GM23338 (cell line): ENCODE results near the gene APOBEC3B. TPM values are rescaled to one million over a fixed set of nuclear protein-coding genes. Genes with fewer than 3 reads are reported as not detected.
"Not testable (repeated sequence)": the region's sequence is repeated elsewhere in the genome, so short reads cannot be mapped to it uniquely, and the experiment has no call there.

Experiments used
- ATAC-seq: fragments of 200-7000 bp; cut with Tn5 transposase; 3 replicates; pipeline ENCODE4 v1.9.1; 2020
- DNase-seq: peaks from one replicate; pipeline ENCODE4 v3.0.0-alpha.2; 2015; ENCODE audit warnings: low spot score
- H2AFZ ChIP-seq: fragments of 200-600 bp; sonication (generic); 2 replicates; pipeline ENCODE4 v1.8.0; 2016; ENCODE audit warnings: antibody characterized with exemption, mild to moderate bottlenecking, moderate library complexity
- H3F3A ChIP-seq: fragments of 200-600 bp; sonication (generic); replicated peaks from 2 replicates; pipeline ENCODE4 v1.8.0; 2017; ENCODE audit warnings: antibody characterized with exemption, mixed run types, low read depth
- H3K27ac ChIP-seq: fragments of 200-600 bp; sonication (generic); 2 replicates; pipeline ENCODE4 v1.6.1; 2016; ENCODE audit warnings: low read depth
- H3K27me3 ChIP-seq: fragments of 200-600 bp; sonication (generic); 2 replicates; pipeline ENCODE4 v1.8.0; 2016; ENCODE audit warnings: mild to moderate bottlenecking, mixed run types, moderate library complexity; ENCODE audit not compliant: insufficient read depth
- H3K36me3 ChIP-seq: fragments of 200-600 bp; sonication (generic); 2 replicates; pipeline ENCODE4 v1.8.0; 2016; ENCODE audit warnings: mild to moderate bottlenecking; ENCODE audit not compliant: insufficient read depth
- H3K4me1 ChIP-seq: fragments of 200-600 bp; sonication (generic); 2 replicates; pipeline ENCODE4 v1.8.0; 2016; ENCODE audit warnings: mild to moderate bottlenecking, moderate library complexity; ENCODE audit not compliant: insufficient read depth
- H3K4me2 ChIP-seq: fragments of 200-600 bp; sonication (generic); 2 replicates; pipeline ENCODE4 v1.7.1; 2017; ENCODE audit warnings: mixed run types
- H3K4me3 ChIP-seq: fragments of 200-600 bp; sonication (generic); 2 replicates; pipeline ENCODE4 v1.6.1; 2016; ENCODE audit warnings: mixed run types
- H3K79me2 ChIP-seq: fragments of 200-600 bp; sonication (generic); replicated peaks from 2 replicates; pipeline ENCODE4 v1.8.0; 2017; ENCODE audit warnings: mild to moderate bottlenecking; ENCODE audit not compliant: insufficient read depth
- H3K9me2 ChIP-seq: fragments of 200-600 bp; sonication (generic); 2 replicates; pipeline ENCODE4 v1.8.0; 2017; ENCODE audit not compliant: insufficient read depth
- H4K20me1 ChIP-seq: fragments of 200-600 bp; sonication (generic); replicated peaks from 2 replicates; pipeline ENCODE4 v1.8.0; 2017; ENCODE audit warnings: mild to moderate bottlenecking; ENCODE audit not compliant: insufficient read depth
- H3K27ac Mint-ChIP-seq: 2 replicates; pipeline ENCODE4 v1.8.0; 2020; ENCODE audit warnings: inconsistent platforms, mild to moderate bottlenecking, moderate library complexity, mixed read lengths
- H3K27me3 Mint-ChIP-seq: 3 replicates; pipeline ENCODE4 v1.8.0; 2022; ENCODE audit warnings: low read depth, mild to moderate bottlenecking, moderate library complexity, mixed read lengths, inconsistent platforms; ENCODE audit not compliant: insufficient read depth, poor library complexity
- H3K36me3 Mint-ChIP-seq: 3 replicates; pipeline ENCODE4 v1.8.0; 2021; ENCODE audit warnings: low read depth, mild to moderate bottlenecking, inconsistent platforms, moderate library complexity, mixed read lengths
- H3K4me1 Mint-ChIP-seq: 3 replicates; pipeline ENCODE4 v1.8.0; 2020; ENCODE audit warnings: mild to moderate bottlenecking, inconsistent platforms, mixed read lengths
- H3K4me3 Mint-ChIP-seq: 3 replicates; pipeline ENCODE4 v1.8.0; 2021; ENCODE audit warnings: moderate library complexity, mild to moderate bottlenecking, inconsistent platforms, mixed read lengths
- H3K9me3 Mint-ChIP-seq: 3 replicates; pipeline ENCODE4 v1.8.0; 2020; ENCODE audit warnings: moderate library complexity, mild to moderate bottlenecking, inconsistent platforms, mixed read lengths
- NANOG ChIP-seq: IDR thresholded peaks from 2 replicates; pipeline ENCODE4 v1.6.1; 2016; ENCODE audit warnings: antibody characterized with exemption, borderline replicate concordance
- POLR2AphosphoS5 ChIP-seq: IDR thresholded peaks from 2 replicates; pipeline ENCODE4 v1.6.1; 2016; ENCODE audit warnings: antibody characterized with exemption, low read depth
- polyA plus RNA-seq: library from polyadenylated mRNA; unstranded; fragments of >200 nt; fragmentation: Nextera tagmentation; extraction: Ambion mirVana; gene quantifications from 2 replicates; pipeline ENCODE4 v1.2.1, GENCODE V29; 2016
- total RNA-seq: library from RNA; depleted of rRNA; stranded (reverse); fragments of >200 nt; shearing (Covaris generic); gene quantifications from 2 replicates; pipeline ENCODE4 v1.2.3, GENCODE V29; 2014
- TF ChIP-seq, protein P1 (sequence below): fragments of 250-450 bp; sonication (Bioruptor Pico); IDR thresholded peaks from 2 replicates; pipeline ENCODE4 v1.5.0; 2020; ENCODE audit warnings: mild to moderate bottlenecking, moderate library complexity
- TF ChIP-seq, protein P2 (sequence below), 2 experiments: fragments of 200-600 bp in 1 of 2; sonication (generic) in 1 of 2; conservative IDR thresholded peaks; 2 replicates each; pipeline versions ENCODE4 v1.5.1 to v1.6.1; 2016 to 2017; ENCODE audit warnings: antibody characterized with exemption in 2 of 2, low read depth in 2 of 2, mild to moderate bottlenecking in 2 of 2, moderate library complexity in 1 of 2

The APOBEC3B gene
- total and polyA plus RNA-seq, 2 experiments from 2014 or later: 7.0 to 9.2 TPM

DNA sequence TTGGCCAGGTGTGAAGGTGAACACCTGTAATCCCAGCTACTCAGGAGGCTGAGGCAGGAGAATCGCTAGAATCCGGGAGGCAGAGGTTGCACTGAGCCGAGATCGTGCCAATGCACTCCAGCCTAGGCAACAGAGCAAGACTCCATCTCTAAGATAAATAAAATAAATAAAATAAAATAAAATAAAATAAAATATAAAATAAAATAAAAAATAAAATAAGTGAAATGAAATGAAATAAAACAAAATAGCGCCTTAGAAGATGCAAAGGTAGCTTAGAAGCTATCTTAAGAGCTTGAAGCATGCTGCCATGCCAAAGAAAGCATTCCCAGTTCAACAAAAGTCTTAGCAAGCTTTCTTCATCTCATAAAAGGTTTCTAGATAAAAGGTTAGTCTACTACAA lies 25.0 kb downstream of the APOBEC3B start (continued):
- TF ChIP-seq, protein P1, sequence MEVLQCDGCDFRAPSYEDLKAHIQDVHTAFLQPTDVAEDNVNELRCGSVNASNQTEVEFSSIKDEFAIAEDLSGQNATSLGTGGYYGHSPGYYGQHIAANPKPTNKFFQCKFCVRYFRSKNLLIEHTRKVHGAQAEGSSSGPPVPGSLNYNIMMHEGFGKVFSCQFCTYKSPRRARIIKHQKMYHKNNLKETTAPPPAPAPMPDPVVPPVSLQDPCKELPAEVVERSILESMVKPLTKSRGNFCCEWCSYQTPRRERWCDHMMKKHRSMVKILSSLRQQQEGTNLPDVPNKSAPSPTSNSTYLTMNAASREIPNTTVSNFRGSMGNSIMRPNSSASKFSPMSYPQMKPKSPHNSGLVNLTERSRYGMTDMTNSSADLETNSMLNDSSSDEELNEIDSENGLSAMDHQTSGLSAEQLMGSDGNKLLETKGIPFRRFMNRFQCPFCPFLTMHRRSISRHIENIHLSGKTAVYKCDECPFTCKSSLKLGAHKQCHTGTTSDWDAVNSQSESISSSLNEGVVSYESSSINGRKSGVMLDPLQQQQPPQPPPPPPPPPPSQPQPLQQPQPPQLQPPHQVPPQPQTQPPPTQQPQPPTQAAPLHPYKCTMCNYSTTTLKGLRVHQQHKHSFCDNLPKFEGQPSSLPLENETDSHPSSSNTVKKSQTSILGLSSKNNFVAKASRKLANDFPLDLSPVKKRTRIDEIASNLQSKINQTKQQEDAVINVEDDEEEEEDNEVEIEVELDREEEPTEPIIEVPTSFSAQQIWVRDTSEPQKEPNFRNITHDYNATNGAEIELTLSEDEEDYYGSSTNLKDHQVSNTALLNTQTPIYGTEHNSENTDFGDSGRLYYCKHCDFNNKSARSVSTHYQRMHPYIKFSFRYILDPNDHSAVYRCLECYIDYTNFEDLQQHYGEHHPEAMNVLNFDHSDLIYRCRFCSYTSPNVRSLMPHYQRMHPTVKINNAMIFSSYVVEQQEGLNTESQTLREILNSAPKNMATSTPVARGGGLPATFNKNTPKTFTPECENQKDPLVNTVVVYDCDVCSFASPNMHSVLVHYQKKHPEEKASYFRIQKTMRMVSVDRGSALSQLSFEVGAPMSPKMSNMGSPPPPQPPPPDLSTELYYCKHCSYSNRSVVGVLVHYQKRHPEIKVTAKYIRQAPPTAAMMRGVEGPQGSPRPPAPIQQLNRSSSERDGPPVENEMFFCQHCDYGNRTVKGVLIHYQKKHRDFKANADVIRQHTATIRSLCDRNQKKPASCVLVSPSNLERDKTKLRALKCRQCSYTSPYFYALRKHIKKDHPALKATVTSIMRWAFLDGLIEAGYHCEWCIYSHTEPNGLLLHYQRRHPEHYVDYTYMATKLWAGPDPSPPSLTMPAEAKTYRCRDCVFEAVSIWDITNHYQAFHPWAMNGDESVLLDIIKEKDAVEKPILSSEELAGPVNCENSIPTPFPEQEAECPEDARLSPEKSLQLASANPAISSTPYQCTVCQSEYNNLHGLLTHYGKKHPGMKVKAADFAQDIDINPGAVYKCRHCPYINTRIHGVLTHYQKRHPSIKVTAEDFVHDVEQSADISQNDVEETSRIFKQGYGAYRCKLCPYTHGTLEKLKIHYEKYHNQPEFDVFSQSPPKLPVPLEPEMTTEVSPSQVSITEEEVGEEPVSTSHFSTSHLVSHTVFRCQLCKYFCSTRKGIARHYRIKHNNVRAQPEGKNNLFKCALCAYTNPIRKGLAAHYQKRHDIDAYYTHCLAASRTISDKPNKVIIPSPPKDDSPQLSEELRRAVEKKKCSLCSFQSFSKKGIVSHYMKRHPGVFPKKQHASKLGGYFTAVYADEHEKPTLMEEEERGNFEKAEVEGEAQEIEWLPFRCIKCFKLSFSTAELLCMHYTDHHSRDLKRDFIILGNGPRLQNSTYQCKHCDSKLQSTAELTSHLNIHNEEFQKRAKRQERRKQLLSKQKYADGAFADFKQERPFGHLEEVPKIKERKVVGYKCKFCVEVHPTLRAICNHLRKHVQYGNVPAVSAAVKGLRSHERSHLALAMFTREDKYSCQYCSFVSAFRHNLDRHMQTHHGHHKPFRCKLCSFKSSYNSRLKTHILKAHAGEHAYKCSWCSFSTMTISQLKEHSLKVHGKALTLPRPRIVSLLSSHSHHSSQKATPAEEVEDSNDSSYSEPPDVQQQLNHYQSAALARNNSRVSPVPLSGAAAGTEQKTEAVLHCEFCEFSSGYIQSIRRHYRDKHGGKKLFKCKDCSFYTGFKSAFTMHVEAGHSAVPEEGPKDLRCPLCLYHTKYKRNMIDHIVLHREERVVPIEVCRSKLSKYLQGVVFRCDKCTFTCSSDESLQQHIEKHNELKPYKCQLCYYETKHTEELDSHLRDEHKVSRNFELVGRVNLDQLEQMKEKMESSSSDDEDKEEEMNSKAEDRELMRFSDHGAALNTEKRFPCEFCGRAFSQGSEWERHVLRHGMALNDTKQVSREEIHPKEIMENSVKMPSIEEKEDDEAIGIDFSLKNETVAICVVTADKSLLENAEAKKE: no peak
- TF ChIP-seq, protein P2, sequence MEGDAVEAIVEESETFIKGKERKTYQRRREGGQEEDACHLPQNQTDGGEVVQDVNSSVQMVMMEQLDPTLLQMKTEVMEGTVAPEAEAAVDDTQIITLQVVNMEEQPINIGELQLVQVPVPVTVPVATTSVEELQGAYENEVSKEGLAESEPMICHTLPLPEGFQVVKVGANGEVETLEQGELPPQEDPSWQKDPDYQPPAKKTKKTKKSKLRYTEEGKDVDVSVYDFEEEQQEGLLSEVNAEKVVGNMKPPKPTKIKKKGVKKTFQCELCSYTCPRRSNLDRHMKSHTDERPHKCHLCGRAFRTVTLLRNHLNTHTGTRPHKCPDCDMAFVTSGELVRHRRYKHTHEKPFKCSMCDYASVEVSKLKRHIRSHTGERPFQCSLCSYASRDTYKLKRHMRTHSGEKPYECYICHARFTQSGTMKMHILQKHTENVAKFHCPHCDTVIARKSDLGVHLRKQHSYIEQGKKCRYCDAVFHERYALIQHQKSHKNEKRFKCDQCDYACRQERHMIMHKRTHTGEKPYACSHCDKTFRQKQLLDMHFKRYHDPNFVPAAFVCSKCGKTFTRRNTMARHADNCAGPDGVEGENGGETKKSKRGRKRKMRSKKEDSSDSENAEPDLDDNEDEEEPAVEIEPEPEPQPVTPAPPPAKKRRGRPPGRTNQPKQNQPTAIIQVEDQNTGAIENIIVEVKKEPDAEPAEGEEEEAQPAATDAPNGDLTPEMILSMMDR (conservative IDR thresholded peaks at IDR 0.05; ENCODE audit: low read depth in 2 of 2): no peak
- TF ChIP-seq NANOG (no peak), POLR2AphosphoS5 (no peak)

- not testable (repeated sequence) for H3K36me3 Mint-ChIP-seq, H2AFZ ChIP-seq, H3K4me3 ChIP-seq, H3K27ac Mint-ChIP-seq, DNase-seq, H3K4me1 ChIP-seq, H3K9me3 Mint-ChIP-seq, H3K36me3 ChIP-seq, H3F3A ChIP-seq, H3K4me1 Mint-ChIP-seq, H3K4me2 ChIP-seq, H3K27ac ChIP-seq, H3K79me2 ChIP-seq, H4K20me1 ChIP-seq, H3K4me3 Mint-ChIP-seq, H3K9me2 ChIP-seq, ATAC-seq, H3K27me3 ChIP-seq
- H3K27me3 Mint-ChIP-seq: peaks cover 14% of the 10 kb centered on the region
These were observed 26.2 kb downstream of the APOBEC3B start for GRCh38 chr22:39008271-39008850.
